ENCODE results near the gene ZNF71.

DNA sequence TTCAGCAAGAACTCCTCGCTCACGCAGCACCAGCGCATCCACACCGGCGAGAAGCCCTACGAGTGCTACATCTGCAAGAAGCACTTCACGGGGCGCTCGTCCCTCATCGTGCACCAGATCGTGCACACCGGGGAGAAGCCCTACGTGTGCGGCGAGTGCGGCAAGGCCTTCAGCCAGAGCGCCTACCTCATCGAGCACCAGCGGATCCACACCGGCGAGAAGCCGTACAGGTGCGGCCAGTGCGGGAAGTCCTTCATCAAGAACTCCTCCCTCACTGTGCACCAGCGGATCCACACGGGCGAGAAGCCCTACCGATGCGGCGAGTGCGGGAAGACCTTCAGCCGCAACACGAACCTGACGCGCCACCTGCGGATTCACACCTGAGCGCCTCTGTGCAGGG is 27.3 kb downstream of the ZNF71 start:
- TF ChIP-seq, protein P1, sequence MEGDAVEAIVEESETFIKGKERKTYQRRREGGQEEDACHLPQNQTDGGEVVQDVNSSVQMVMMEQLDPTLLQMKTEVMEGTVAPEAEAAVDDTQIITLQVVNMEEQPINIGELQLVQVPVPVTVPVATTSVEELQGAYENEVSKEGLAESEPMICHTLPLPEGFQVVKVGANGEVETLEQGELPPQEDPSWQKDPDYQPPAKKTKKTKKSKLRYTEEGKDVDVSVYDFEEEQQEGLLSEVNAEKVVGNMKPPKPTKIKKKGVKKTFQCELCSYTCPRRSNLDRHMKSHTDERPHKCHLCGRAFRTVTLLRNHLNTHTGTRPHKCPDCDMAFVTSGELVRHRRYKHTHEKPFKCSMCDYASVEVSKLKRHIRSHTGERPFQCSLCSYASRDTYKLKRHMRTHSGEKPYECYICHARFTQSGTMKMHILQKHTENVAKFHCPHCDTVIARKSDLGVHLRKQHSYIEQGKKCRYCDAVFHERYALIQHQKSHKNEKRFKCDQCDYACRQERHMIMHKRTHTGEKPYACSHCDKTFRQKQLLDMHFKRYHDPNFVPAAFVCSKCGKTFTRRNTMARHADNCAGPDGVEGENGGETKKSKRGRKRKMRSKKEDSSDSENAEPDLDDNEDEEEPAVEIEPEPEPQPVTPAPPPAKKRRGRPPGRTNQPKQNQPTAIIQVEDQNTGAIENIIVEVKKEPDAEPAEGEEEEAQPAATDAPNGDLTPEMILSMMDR (IDR thresholded peaks at IDR 0.05 in 4 of 5, conservative IDR thresholded peaks at IDR 0.05 in 1 of 5), result no peak
- TF ChIP-seq POLR2A (IDR thresholded peaks at IDR 0.05), result no peak
